Heart right ventricle (tissue), 16 donors: ENCODE data around the gene SLC2A5. TPM values are rescaled to one million over a fixed set of nuclear protein-coding genes. Genes with fewer than 3 reads are reported as not detected.

ENCODE experiments used
- ATAC-seq, 8 donors: fragments of 200-7000 bp; cut with Tn5 transposase; one replicate each; pipeline ENCODE4 v1.9.1; 2020; ENCODE audit warnings: mild to moderate bottlenecking in 8 of 8, moderate library complexity in 8 of 8, moderate number of reproducible peaks in 1 of 8
- DNase-seq, 2 donors: peaks; one replicate each; pipeline ENCODE4 v3.0.0-alpha.2; 2020
- H3K27ac ChIP-seq, 10 donors: fragments of 200-600 bp; sonication (generic) in 2 of 10; one replicate each; pipeline versions ENCODE4 v1.5.0 to v1.8.0; 2020 to 2022; ENCODE audit warnings: mild to moderate bottlenecking in 3 of 10
- H3K27me3 ChIP-seq, 7 donors: fragments of 200-600 bp; one replicate each; pipeline ENCODE4 v1.8.0; 2021 to 2022; ENCODE audit warnings: mild to moderate bottlenecking in 2 of 7
- H3K36me3 ChIP-seq, 9 donors: fragments of 200-600 bp; sonication (generic) in 1 of 9; one replicate each; pipeline versions ENCODE4 v1.5.0 to v1.8.0; 2020 to 2022; ENCODE audit warnings: mild to moderate bottlenecking in 2 of 9
- H3K4me1 ChIP-seq, 9 donors: fragments of 200-600 bp; sonication (generic) in 1 of 9; one replicate each; pipeline versions ENCODE4 v1.5.0 to v1.8.0; 2020 to 2022; ENCODE audit warnings: mild to moderate bottlenecking in 4 of 9
- H3K4me3 ChIP-seq, 10 donors: fragments of 200-600 bp; sonication (generic) in 2 of 10; one replicate each; pipeline versions ENCODE4 v1.5.0 to v1.8.0; 2020 to 2022; ENCODE audit warnings: mild to moderate bottlenecking in 7 of 10, moderate library complexity in 2 of 10
- H3K9me3 ChIP-seq, 11 donors: fragments of 200-600 bp in 10 of 11; sonication (generic) in 2 of 11; one replicate each; pipeline versions ENCODE4 v1.5.0 to v1.8.0; 2013 to 2022; ENCODE audit warnings: mild to moderate bottlenecking in 2 of 11, control low read depth in 1 of 11, moderate library complexity in 1 of 11
- WGBS, 2 donors: extraction: QIAGEN DNeasy Blood & Tissue Kit; methylation state at CpG; one replicate each; pipeline ENCODE4 v1.1.7; 2013; ENCODE audit warnings: inconsistent platforms in 1 of 2; 5-methylcytosine and 5-hydroxymethylcytosine counted together
- intact Hi-C, 10 donors: fragments of 100-400 bp; cut with DNase I; formaldehyde crosslinking; loops; one replicate each; pipeline versions ENCODE4 v1.11.1 to v1.14.2; 2022
- polyA plus RNA-seq, 2 donors: library from polyadenylated mRNA; stranded (reverse); fragments of 200-250 nt; gene quantifications; one replicate each; pipeline ENCODE4 v1.2.3, GENCODE V29; 2013
- total RNA-seq, 10 donors: library from RNA; stranded (reverse); fragmentation: NEBNext Ultra II Directional in 3 of 10; extraction: Animal tissue kit (Norgen Biotek cat#: 25700) in 3 of 10; gene quantifications; one replicate each; pipeline versions ENCODE4 v1.2.1 to v1.2.4, GENCODE V29; 2021 to 2023
- TF ChIP-seq, protein P1 (sequence below), 9 donors: fragments of 200-600 bp; sonication (generic) in 2 of 9; IDR thresholded peaks; one replicate each; pipeline versions ENCODE4 v1.5.0 to v1.8.0; 2021 to 2022; ENCODE audit warnings: antibody characterized with exemption in 9 of 9, mild to moderate bottlenecking in 5 of 9, moderate library complexity in 1 of 9
- donor health status: Arrhythmogenic right ventricular cardiomyopathy.
- donor health status: ischemic (EF 13 %, LVEDD 7.1; RV severe dilation, severe dysfunction).
- donor health status: healthy with polysubstance abuse.
- donor health status: DM: no; HTN: yes; CAD: no.
- donor health status: DM: no; HTN: no; CAD: no.
- donor health status: ischemic (EF 25% LVEDD 6.9; RV normal size, moderate dysfunction).
- donor health status: ischemic (EF 25% LVEDD 5.7; RV mildly dilated, moderate dysfunction).
- donor health status: healthy.
- donor health status: DM: yes; HTN: yes; CAD: no.
- donor health status: Ischemic cardiomyopathy.
- donor health status: ischemic (EF 35%, LVEDD 5.7; RV mildly dilated, moderate dysfunction).
- donor health status: nonischemic (EF 11% LVEDD 7.7; RV severe dilation, severe dysfunction).
- donor health status: DM: yes; HTN: yes; CAD: no.
- donor health status: PGD.
- donor health status: ischemic (EF 29% LVEDD 5.4; RV normal size, mild dysfunction).
- donor health status: nonischemic (EF 23%, LVEDD 6.1; RV moderate dilation, normal function).

SLC2A5 gene
- total and polyA plus RNA-seq, 12 donors: 0.39 to 15.6 (median 3.8) TPM

DNA sequence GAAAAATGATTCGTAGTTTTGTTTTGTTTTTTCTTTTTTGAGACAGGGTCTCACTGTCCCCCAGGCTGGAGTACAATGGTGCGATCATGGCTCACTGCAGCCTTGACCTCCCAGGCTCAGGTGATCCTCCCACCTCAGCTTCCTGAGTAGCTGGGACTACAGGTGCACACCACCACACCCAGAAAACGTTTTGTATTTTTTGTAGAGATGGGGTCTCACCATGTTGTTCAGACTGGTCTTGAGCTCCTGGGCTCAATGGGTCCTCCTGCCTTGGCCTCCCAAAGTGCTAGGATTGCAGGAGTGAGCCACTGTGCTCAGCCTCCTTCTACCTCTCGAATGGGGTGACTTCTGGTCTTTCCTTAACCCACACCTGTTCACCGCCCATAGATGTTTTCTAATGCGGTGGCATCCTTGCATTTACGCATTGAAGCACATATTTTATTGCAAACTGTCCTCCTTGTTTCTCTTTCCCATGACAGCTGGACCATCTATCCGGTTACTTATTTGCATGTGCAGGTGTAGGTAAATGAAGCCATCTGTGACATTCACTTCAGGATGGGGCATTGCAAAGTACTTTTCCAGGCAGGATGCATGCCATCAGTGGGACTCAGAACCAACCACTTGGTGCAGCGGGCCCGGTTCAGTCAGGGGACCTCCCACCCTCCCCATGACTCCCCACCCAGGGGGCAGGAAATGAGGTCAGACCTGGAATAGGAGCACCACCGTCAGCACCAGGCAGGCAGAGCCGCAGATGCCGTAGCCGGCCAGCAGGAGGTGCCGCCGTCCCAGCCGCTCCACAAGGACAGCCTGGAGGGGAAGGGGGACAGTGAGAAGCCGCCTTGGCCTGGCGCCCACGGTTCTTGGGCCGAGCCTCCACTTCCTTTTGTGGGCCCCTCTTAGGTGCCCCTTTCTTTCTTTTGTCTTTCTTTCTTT, 59.7 kb downstream of the SLC2A5 start:
- no peaks in the 10 kb centered on the region for H3K27me3 ChIP-seq
- H3K4me1 ChIP-seq: peaks cover 0 to 32% (median 6%) of the 10 kb centered on the region in 9 donors
- H3K27ac ChIP-seq: no peak overlapping the region
- intact Hi-C loops: loop anchor here (5.0 to 10.0 kb wide), 4 partner anchors 85 to 185 kb away; no protein-coding TSS in a partner anchor
- 61 to 62% methylated on average over 21 of the region's 21 CpGs for WGBS, 2 donors
- no peaks in the 10 kb centered on the region for H3K36me3 ChIP-seq
- no peaks in the 10 kb centered on the region for H3K9me3 ChIP-seq
- ATAC-seq (peak in 6 of 8 donors; percentile 21 to 58 (median 40)), DNase-seq (peak in 1 of 2 donors; percentile 41)
- TF ChIP-seq, protein P1, sequence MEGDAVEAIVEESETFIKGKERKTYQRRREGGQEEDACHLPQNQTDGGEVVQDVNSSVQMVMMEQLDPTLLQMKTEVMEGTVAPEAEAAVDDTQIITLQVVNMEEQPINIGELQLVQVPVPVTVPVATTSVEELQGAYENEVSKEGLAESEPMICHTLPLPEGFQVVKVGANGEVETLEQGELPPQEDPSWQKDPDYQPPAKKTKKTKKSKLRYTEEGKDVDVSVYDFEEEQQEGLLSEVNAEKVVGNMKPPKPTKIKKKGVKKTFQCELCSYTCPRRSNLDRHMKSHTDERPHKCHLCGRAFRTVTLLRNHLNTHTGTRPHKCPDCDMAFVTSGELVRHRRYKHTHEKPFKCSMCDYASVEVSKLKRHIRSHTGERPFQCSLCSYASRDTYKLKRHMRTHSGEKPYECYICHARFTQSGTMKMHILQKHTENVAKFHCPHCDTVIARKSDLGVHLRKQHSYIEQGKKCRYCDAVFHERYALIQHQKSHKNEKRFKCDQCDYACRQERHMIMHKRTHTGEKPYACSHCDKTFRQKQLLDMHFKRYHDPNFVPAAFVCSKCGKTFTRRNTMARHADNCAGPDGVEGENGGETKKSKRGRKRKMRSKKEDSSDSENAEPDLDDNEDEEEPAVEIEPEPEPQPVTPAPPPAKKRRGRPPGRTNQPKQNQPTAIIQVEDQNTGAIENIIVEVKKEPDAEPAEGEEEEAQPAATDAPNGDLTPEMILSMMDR (IDR thresholded peaks at IDR 0.05): peak; percentile 29 to 66 (median 52)
- H3K4me3 ChIP-seq: no peak overlapping the region

DNA sequence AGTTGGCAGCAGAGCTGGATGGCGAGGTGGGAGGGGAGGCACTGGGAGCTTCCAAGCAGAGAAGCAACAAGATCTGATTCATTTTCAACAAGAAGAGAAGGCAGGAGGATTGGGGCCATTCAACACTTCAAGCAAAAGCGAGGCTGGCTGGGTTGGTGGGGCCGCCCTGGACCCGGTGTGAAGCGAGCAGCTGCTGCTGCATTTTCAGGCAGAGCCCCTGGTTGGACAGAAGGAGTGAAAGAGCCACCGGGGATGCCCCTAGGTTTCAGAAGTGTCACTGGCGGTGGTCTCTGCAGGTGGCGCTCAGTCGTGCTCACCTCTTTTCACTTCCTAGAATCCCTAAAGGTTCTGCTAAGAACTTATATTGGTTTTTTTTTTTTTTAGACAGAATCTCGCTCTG, 61.2 kb downstream of the SLC2A5 start:
- Histone ChIP-seq H3K36me3 (no peaks in the 10 kb centered on the region), H3K27ac (no peak overlapping the region), H3K4me3 (no peak overlapping the region), H3K9me3 (no peaks in the 10 kb centered on the region), H3K27me3 (no peaks in the 10 kb centered on the region), H3K4me1 (peaks cover 0 to 32% (median 6%) of the 10 kb centered on the region in 9 donors)
- DNase-seq (no peak), ATAC-seq (no peak)
- WGBS, 2 donors: 96% methylated on average over 10 of the region's 10 CpGs
- TF ChIP-seq, protein P1 (IDR thresholded peaks at IDR 0.05): no peak
- intact Hi-C loops: loop anchor here in 9 of 10 donors (5.0 to 10.0 kb wide), 4 partner anchors 87 to 187 kb away; no protein-coding TSS in a partner anchor

DNA sequence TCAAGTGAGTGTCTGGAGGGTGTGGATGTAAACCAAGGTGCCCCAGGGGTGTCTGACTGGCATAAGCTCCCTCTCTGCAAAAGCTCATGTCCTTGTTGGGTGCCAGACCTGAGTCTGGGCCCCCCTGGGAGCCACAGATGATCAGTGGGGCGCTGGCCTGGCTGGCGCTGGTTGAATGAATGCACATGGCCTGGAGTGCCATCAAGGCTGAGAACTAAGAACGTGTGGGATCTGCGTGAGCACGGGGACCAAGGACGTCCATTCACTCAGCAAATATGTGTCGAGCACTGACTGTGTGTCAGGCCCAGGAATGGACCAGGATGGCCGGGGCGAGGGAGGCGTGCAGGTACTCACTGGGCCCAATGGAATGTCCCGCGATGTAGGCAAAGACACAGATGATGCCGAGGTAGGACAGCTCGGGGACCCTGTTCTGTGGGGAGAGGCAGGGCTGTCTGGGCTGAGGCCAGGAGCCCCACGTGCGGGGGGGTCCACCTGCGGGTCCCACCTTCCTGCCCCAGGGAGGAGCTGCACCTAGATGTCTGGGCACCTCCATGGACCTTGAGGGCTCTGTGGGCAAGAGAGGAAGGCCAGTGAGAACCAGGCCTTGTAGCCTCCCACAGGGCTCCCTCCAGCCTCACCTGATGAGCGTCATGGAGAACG, 62.3 kb downstream of the SLC2A5 start:
- H3K27ac ChIP-seq: no peak overlapping the region
- no peaks in the 10 kb centered on the region for H3K36me3 ChIP-seq
- WGBS, 2 donors: 93 to 96% methylated on average over 19 of the region's 19 CpGs
- peaks cover 0 to 31% (median 6%) of the 10 kb centered on the region in 9 donors for H3K4me1 ChIP-seq
- no peak overlapping the region for H3K4me3 ChIP-seq
- TF ChIP-seq, protein P1 (IDR thresholded peaks at IDR 0.05): no peak
- DNase-seq: no peak
- peak in 1 of 8 donors; percentile 18 for ATAC-seq
- intact Hi-C loops: loop anchor here in 9 of 10 donors (5.0 to 10.0 kb wide), 4 partner anchors 88 to 188 kb away; no protein-coding TSS in a partner anchor
- no peaks in the 10 kb centered on the region for H3K9me3 ChIP-seq
- no peaks in the 10 kb centered on the region for H3K27me3 ChIP-seq

DNA sequence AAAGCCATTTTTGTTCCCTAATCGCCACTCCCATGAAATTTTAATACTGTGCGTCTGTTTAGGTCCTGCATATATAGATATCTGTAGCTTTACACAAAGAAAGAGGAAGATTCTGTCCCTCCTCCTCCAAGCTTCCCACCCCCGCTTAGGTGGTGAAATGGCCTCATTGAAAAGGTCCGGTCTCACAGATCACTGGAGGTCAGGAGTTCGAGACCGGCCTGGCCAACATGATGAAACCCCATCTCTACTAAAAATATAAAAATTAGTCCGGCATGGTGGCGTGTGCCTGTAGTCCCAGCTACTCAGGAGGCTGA, 64.1 kb downstream of the SLC2A5 start:
- intact Hi-C loops: loop anchor here in 9 of 10 donors (1.0 to 10.0 kb wide), 5 partner anchors 87 to 189 kb away; no protein-coding TSS in a partner anchor
- 59% methylated on average over 8 of the region's 8 CpGs for WGBS, 2 donors

More for the DNA sequence above, 64.1 kb downstream of the SLC2A5 start:
- Histone ChIP-seq H3K36me3 (no peaks in the 10 kb centered on the region), H3K27ac (no peak overlapping the region), H3K4me1 (peaks cover 0 to 13% (median 0%) of the 10 kb centered on the region in 9 donors), H3K9me3 (no peaks in the 10 kb centered on the region), H3K4me3 (no peak overlapping the region), H3K27me3 (no peaks in the 10 kb centered on the region)
- DNase-seq: no peak
- ATAC-seq: no peak
- TF ChIP-seq, protein P1 (IDR thresholded peaks at IDR 0.05): peak in 2 of 9 donors; percentile 5 to 36
